Measurements from ENCODE around the gene PSAP. TPM values are rescaled to one million over a fixed set of nuclear protein-coding genes. Genes with fewer than 3 reads are reported as not detected.

Gene PSAP
- total RNA-seq = 481 and 1,349 TPM in 2 replicates

GRCh38 chr10:71850743-71851464 is at the start of gene PSAP:
Gene PSAP (minus strand): TSS chr10:71851251. CDS start chr10:71851221, 30 bp downstream.

GRCh38 chr10:71773221-71773971 is 77.7 kb downstream of the PSAP start, which contains the start of gene VSIR:
Gene VSIR (minus strand): TSS chr10:71773520. CDS start chr10:71773439, 81 bp downstream.

Other genes with a start within 250 kb of the PSAP start
- gene C10orf105, start 131.5 kb downstream of the PSAP start, total RNA-seq = under 0.01 TPM in 2 replicates
- 3.5 and 10.1 TPM in 2 replicates for gene VSIR, start 77.7 kb downstream of the PSAP start, total RNA-seq
- gene CHST3, start 113.1 kb upstream of the PSAP start, total RNA-seq = 22.8 and 27.9 TPM in 2 replicates
- gene SPOCK2, start 237.3 kb upstream of the PSAP start, total RNA-seq = 0.11 and 0.12 TPM in 2 replicates